Measurements from ENCODE around the gene ARHGEF37. TPM values are rescaled to one million over a fixed set of nuclear protein-coding genes. Genes with fewer than 3 reads are reported as not detected.

The ARHGEF37 gene
- total RNA-seq, 1 donor from 2014 or later = 16.1 TPM

GRCh38 chr5:149671544-149671943 is 90.2 kb downstream of the ARHGEF37 start:
- peak in 1 of 2 donors; percentile 55 for DNase-seq (ENCODE audit: low read depth in 2 of 2)

GRCh38 chr5:149672701-149673476 is 91.6 kb downstream of the ARHGEF37 start:
- DNase-seq (ENCODE audit: low read depth in 2 of 2) = peak; percentile 35 to 98

DNA sequence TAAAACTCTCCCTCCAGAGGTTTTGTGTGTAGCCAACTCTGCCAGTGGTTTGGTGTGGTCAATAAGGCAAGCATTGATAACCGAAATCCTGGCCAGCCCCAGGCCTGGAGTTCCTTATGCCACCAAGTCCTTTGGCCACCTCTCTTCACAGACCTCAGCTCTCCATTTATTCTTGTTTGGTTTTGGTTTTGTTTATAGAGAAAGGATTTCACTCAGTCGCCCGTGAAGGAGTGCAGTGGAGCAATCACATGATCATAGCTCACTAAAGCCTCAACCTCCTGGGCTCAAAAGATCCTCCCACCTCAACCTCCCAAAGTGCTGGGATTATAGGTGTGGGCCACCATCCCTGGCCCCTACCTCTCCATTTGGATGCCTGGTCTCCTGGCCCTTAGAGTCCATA is 93.4 kb downstream of the ARHGEF37 start:
- DNase-seq (ENCODE audit: low read depth in 2 of 2) = no peak

DNA sequence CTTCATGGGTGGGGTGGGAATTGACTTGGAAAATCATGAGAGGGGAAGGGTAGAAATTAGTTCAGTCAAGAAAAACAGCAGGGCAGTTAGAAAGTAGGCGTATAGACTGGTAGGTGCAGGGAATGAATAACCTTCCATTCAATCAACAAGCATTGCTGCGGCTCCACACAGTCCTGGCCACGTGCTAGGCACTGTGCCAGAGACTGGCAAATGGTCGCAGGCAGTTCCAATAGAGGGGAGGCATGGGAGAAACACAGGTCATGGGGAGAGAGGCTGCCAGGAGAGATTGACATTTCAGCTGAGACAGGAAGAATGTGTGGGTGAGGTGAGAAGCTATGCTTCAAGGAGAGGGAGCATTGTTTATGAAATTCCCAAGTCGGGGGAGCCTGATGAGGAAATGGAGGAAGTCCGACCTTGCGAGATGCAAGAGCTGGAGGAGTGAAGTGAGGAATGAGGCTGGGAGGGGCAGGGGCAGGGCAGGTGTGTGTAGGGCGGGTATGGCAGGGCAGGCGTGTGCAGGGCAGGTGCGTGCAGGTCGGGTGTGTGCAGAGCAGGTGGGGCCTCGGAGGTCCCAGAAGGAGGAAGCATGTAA is 94.4 kb downstream of the ARHGEF37 start:
- peak; percentile 3 to 78 for DNase-seq (ENCODE audit: low read depth in 2 of 2)

- DNase-seq (ENCODE audit: low read depth in 2 of 2) = no peak
Measured at GRCh38 chr5:149677731-149678130, 96.4 kb downstream of the ARHGEF37 start.

DNA sequence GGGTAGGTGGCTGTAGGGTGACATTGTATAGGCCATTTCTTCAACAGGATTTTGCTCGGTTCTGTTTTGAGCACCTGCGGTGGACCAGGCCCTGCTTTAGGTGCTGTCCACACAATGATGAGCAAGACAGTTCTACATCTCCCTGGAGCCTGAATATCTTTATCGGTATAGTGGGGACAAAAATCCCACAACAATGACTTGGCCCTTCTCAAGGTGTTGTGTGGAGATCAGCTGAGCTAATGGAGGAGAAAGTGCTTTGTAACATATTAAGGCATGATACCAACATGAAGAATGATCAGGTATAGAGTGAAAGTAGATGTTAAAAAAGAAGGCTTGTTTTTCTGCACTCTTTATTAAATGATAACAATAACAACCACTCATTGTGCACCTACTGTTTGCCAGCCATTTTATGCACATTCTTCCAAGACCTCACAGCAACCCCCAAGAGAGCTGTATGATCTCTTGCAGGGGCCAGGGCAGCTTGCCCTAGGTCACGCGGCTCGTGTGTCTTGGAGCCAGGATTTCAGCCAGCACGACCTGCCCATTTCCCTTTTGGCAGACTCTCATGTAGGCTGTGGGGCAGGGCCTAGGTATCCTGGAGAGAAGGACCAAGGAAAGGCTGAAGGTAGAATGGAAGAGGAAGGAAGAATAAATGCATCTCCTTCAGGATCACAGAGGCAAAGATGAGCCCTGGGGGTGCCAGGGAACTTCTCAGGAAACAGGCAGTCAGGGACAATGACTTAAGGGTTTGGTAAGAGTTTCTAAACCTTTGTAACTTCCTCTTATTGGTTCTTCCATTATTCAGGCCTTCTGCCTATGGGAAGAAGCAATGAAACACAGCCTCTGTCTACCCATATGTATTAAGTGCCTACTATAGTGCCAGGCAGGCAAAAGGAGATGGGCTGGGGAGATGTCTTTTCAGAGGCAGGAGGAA is 98.8 kb downstream of the ARHGEF37 start:
- DNase-seq (ENCODE audit: low read depth in 2 of 2) = no peak

DNA sequence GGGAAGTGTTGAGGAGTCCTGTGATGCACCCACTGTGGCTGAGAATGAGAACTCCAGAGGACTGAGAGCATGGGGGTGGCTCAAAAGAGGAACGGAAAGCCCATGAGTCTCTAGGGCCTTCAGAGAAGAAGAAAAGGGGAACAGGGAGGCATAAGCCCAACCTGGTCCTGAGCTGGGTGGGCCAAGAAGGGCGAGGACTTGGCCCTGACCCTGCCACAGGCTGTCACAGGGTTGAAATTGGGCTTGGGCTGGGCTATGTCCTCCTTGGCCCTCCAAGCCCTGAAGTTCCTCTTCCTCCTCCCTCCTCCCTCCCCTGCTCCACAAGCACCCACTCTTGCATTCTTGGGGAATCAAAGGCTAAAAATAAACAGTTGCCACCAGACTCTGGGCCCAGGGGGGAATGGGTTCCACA is 99.5 kb downstream of the ARHGEF37 start:
- DNase-seq (ENCODE audit: low read depth in 2 of 2) = no peak

GRCh38 chr5:149681252-149681651 is 100.0 kb downstream of the ARHGEF37 start:
- DNase-seq (ENCODE audit: low read depth in 2 of 2) = no peak

DNA sequence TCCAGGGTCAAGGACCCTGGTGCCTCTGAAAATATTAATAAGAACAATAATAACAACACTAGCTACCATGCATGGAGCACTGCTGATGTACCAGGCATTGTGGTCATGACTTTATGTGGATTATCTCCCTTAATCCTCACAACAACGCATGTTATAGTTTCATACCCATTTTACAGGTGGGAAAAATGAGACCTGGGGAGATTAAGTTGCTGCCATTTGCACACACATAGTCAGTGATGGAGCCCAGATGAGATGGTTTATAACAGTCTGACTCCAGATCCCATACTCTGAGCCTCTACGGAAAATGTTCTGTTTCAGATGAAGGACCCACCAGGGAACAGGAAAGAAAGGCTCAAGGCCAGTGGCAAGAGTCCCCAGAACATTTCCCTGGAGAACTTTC is 100.6 kb downstream of the ARHGEF37 start:
- no peak for DNase-seq (ENCODE audit: low read depth in 2 of 2)

DNA sequence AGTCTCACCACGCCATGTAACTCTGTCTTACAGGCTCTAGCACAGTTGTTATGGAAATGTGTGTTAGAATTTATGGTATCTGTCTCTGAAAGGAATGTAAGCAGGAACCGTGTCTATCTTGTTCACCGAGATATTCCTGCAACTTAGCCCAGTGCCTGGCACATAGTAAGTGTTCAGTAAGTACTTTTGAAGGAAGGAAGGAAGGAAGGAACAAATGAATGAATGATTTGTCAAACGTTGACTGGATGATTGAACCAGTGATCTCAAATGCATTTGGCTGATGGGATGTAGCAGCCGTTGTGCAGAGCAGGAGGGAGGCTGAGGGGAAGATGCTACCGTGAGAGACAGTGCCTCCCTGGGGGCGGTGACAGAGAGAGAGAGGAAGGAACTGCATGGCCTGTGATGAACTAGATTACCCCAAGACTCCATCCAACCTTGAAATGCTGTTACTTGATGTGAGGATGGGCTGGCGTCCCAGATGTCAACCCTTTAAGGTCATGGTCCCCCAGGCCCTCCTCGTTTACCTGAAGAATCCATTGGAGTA is 101.3 kb downstream of the ARHGEF37 start:
- no peak for DNase-seq (ENCODE audit: low read depth in 2 of 2)

GRCh38 chr5:149683964-149684363 is 102.7 kb downstream of the ARHGEF37 start:
- no peak for DNase-seq (ENCODE audit: low read depth in 2 of 2)

GRCh38 chr5:149684371-149684770 is 103.1 kb downstream of the ARHGEF37 start:
- no peak for DNase-seq (ENCODE audit: low read depth in 2 of 2)

Other genes starting within 250 kb of the ARHGEF37 start
- 39.7 and 128 TPM in 2 replicates for gene GRPEL2, start 236.0 kb upstream of the ARHGEF37 start, total RNA-seq
- 9.8 and 13.3 TPM in 2 replicates for gene PCYOX1L, start 223.5 kb upstream of the ARHGEF37 start, total RNA-seq
- gene IL17B, start 202.2 kb upstream of the ARHGEF37 start, total RNA-seq = not detected in 2 replicates
- 290 and 294 TPM in 2 replicates for gene CSNK1A1, start 30.1 kb upstream of the ARHGEF37 start, total RNA-seq
- 1.1 and 2.0 TPM in 2 replicates for gene PPARGC1B, start 148.8 kb downstream of the ARHGEF37 start, total RNA-seq

All from lung microvascular endothelial cell (primary cell).